ENCODE data around the gene RERE.

Gene RERE

DNA sequence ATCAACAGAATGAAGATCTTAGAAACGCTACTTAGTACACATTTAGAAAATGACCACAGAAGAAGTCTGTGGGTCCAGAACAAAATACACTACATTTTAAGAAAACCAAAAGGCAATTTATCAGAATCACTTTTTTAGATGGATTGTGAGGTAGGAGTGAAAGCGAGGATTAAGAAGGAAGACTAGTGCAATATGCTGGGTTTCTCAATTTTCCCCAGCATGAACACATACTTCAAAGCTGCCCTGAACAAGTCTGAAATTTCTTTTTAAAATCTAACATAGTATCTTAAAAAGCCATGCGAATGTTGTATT is 299.0 kb downstream of the RERE start:
- CTCF ChIA-PET: no interaction called here
- Histone ChIP-seq H3K9me3 (ENCODE audit: control insufficient read depth, insufficient read depth, low read depth, low read length) (no peaks in the 10 kb centered on the region), H3K4me3 (ENCODE audit: low read depth, low read length) (no peak overlapping the region), H3K36me3 (ENCODE audit: control insufficient read depth in 2 of 2, insufficient read depth in 1 of 2, low read length in 2 of 2) (peaks cover 0 to 6% of the 10 kb centered on the region in 2 experiments; a peak in 2 of 3 replicates), H3K27ac (ENCODE audit: extremely low read depth, low read depth, low read length) (no peak overlapping the region), H3K4me1 (ENCODE audit: control insufficient read depth, insufficient read depth, low read length) (peaks cover 14% of the 10 kb centered on the region)
- TF ChIP-seq ZNF561 (tag by site-specific recombination; IDR thresholded peaks at IDR 0.05; ENCODE audit: borderline replicate concordance) (no peak), GFI1B (tag by site-specific recombination; IDR thresholded peaks at IDR 0.05) (no peak), GLIS1 (tag by site-specific recombination; IDR thresholded peaks at IDR 0.05) (no peak), ZNF521 (tag by site-specific recombination; IDR thresholded peaks at IDR 0.05) (no peak), ZNF354C (tag by site-specific recombination; IDR thresholded peaks at IDR 0.05; ENCODE audit: borderline replicate concordance, low read depth) (no peak), ZNF660 (tag by site-specific recombination; IDR thresholded peaks at IDR 0.05) (peak; percentile 25; the same call in 1 of the 2 replicates), IKZF3 (tag by site-specific recombination; IDR thresholded peaks at IDR 0.05) (no peak), ZNF600 (tag by site-specific recombination; IDR thresholded peaks at IDR 0.05) (no peak), ZBTB17 (tag by site-specific recombination; IDR thresholded peaks at IDR 0.05) (no peak), ZNF777 (tag by site-specific recombination; IDR thresholded peaks at IDR 0.05; ENCODE audit: borderline replicate concordance) (no peak), ZNF426 (tag by site-specific recombination; IDR thresholded peaks at IDR 0.05) (no peak), ZNF138 (tag by site-specific recombination; IDR thresholded peaks at IDR 0.05; ENCODE audit: borderline replicate concordance) (no peak), ZNF366 (tag by site-specific recombination; conservative IDR thresholded peaks at IDR 0.05) (no peak; the same call in 1 of the 2 replicates), ZNF768 (tag by site-specific recombination; IDR thresholded peaks at IDR 0.05) (no peak), PRDM1 (tag by site-specific recombination; IDR thresholded peaks at IDR 0.05) (peak; percentile 51), ZNF404 (tag by site-specific recombination; IDR thresholded peaks at IDR 0.05) (no peak), ZNF211 (tag by site-specific recombination; IDR thresholded peaks at IDR 0.05; ENCODE audit: low read depth) (no peak)
- TF ChIP-seq, protein P1, sequence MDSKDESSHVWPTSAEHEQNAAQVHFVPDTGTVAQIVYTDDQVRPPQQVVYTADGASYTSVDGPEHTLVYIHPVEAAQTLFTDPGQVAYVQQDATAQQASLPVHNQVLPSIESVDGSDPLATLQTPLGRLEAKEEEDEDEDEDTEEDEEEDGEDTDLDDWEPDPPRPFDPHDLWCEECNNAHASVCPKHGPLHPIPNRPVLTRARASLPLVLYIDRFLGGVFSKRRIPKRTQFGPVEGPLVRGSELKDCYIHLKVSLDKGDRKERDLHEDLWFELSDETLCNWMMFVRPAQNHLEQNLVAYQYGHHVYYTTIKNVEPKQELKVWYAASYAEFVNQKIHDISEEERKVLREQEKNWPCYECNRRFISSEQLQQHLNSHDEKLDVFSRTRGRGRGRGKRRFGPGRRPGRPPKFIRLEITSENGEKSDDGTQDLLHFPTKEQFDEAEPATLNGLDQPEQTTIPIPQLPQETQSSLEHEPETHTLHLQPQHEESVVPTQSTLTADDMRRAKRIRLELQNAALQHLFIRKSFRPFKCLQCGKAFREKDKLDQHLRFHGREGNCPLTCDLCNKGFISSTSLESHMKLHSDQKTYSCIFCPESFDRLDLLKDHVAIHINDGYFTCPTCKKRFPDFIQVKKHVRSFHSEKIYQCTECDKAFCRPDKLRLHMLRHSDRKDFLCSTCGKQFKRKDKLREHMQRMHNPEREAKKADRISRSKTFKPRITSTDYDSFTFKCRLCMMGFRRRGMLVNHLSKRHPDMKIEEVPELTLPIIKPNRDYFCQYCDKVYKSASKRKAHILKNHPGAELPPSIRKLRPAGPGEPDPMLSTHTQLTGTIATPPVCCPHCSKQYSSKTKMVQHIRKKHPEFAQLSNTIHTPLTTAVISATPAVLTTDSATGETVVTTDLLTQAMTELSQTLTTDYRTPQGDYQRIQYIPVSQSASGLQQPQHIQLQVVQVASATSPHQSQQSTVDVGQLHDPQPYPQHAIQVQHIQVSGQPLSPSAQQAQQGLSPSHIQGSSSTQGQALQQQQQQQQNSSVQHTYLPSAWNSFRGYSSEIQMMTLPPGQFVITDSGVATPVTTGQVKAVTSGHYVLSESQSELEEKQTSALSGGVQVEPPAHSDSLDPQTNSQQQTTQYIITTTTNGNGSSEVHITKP (tag by site-specific recombination; IDR thresholded peaks at IDR 0.05): no peak
- TF ChIP-seq, protein P2, sequence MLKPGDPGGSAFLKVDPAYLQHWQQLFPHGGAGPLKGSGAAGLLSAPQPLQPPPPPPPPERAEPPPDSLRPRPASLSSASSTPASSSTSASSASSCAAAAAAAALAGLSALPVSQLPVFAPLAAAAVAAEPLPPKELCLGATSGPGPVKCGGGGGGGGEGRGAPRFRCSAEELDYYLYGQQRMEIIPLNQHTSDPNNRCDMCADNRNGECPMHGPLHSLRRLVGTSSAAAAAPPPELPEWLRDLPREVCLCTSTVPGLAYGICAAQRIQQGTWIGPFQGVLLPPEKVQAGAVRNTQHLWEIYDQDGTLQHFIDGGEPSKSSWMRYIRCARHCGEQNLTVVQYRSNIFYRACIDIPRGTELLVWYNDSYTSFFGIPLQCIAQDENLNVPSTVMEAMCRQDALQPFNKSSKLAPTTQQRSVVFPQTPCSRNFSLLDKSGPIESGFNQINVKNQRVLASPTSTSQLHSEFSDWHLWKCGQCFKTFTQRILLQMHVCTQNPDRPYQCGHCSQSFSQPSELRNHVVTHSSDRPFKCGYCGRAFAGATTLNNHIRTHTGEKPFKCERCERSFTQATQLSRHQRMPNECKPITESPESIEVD (tag by site-specific recombination; IDR thresholded peaks at IDR 0.05): peak; percentile 48; the same call in 1 of the 2 replicates
- POLR2A ChIA-PET: no interaction called here

DNA sequence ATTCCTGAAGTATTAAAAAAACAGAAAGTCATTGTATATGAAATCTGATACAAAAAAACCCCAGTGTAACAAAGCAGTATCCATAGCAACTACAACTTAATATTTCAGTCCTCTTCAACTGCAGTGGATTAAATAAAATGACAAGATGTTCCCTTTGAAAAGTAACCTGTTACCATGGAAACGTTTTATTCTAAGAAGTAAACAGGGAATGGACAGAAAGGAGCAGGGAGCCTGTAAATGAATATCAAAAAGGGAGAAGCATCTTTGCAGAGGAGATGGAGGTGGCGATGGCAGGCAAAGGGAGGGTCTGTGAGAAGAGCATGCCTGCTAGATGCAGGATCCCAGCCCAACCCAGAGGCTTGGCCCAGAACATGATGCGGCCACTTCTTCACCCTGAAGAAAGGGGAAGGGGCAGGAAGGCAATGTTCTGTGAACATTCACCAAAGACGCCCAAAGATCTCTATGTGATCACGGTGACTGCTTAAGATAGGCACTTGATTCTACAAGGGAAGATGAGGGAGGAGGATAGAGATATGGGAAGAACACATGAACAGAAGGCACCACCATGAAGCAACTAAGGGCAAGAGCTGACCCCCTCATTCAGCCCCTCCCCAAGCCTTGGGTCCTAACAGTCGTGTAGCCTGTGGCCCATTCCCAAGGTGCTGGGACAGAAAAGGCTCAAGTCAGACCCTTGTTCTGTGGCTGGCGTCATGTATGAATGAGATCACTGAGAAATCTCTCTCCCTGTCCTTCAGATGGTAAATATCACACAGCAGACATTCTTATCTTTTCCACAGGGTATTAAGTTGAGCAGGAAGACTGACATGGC is 299.6 kb downstream of the RERE start:
- Histone ChIP-seq H3K4me1 (ENCODE audit: control insufficient read depth, insufficient read depth, low read length) (peaks cover 14% of the 10 kb centered on the region), H3K4me3 (ENCODE audit: low read depth, low read length) (no peak overlapping the region), H3K9me3 (ENCODE audit: control insufficient read depth, insufficient read depth, low read depth, low read length) (no peaks in the 10 kb centered on the region), H3K27ac (ENCODE audit: extremely low read depth, low read depth, low read length) (no peak overlapping the region), H3K36me3 (ENCODE audit: control insufficient read depth in 2 of 2, insufficient read depth in 1 of 2, low read length in 2 of 2) (peaks cover 0 to under 1% of the 10 kb centered on the region in 2 experiments; a peak in 2 of 3 replicates)
- ChIA-PET POLR2A (interaction anchor here (1.2 kb wide), 1 partner anchor 8 kb away, joined by 9 read pairs; no protein-coding TSS in a partner anchor), CTCF (interaction anchor here (0.9 kb wide), 1 partner anchor 186 kb away, joined by 3 read pairs; no protein-coding TSS in a partner anchor)
- TF ChIP-seq, protein P3, sequence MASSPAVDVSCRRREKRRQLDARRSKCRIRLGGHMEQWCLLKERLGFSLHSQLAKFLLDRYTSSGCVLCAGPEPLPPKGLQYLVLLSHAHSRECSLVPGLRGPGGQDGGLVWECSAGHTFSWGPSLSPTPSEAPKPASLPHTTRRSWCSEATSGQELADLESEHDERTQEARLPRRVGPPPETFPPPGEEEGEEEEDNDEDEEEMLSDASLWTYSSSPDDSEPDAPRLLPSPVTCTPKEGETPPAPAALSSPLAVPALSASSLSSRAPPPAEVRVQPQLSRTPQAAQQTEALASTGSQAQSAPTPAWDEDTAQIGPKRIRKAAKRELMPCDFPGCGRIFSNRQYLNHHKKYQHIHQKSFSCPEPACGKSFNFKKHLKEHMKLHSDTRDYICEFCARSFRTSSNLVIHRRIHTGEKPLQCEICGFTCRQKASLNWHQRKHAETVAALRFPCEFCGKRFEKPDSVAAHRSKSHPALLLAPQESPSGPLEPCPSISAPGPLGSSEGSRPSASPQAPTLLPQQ (tag by site-specific recombination; IDR thresholded peaks at IDR 0.05): 0 out of 2 replicates have a peak, but pooled peaks have one; percentile 45
- no peak for TF ChIP-seq ZBTB21 (tag by site-specific recombination; IDR thresholded peaks at IDR 0.05)
- TF ChIP-seq, protein P4, sequence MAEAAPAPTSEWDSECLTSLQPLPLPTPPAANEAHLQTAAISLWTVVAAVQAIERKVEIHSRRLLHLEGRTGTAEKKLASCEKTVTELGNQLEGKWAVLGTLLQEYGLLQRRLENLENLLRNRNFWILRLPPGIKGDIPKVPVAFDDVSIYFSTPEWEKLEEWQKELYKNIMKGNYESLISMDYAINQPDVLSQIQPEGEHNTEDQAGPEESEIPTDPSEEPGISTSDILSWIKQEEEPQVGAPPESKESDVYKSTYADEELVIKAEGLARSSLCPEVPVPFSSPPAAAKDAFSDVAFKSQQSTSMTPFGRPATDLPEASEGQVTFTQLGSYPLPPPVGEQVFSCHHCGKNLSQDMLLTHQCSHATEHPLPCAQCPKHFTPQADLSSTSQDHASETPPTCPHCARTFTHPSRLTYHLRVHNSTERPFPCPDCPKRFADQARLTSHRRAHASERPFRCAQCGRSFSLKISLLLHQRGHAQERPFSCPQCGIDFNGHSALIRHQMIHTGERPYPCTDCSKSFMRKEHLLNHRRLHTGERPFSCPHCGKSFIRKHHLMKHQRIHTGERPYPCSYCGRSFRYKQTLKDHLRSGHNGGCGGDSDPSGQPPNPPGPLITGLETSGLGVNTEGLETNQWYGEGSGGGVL (tag by site-specific recombination; IDR thresholded peaks at IDR 0.05): no peak
- no peak for TF ChIP-seq ZNF433 (tag by site-specific recombination; IDR thresholded peaks at IDR 0.05; ENCODE audit: low read depth)
- no peak for TF ChIP-seq ZNF354C (tag by site-specific recombination; IDR thresholded peaks at IDR 0.05; ENCODE audit: borderline replicate concordance, low read depth)
- TF ChIP-seq ZNF610 (tag by site-specific recombination; IDR thresholded peaks at IDR 0.05; ENCODE audit: borderline replicate concordance): no peak

All from HEK293 (cell line).